Glomerular visceral epithelial cell (primary cell): ENCODE results near the gene TCTN1.

Experiments used
- DNase-seq: peaks from one replicate; pipeline ENCODE4 v3.0.0-alpha.2; 2016; ENCODE audit errors: extremely low spot score

Gene TCTN1

GRCh38 chr12:110680032-110680431 lies 66.1 kb downstream of the TCTN1 start:
- no peak for DNase-seq

- no peak for DNase-seq
Observed at GRCh38 chr12:110683888-110684287, 70.0 kb downstream of the TCTN1 start.

GRCh38 chr12:110684312-110684836 lies 70.4 kb downstream of the TCTN1 start:
- DNase-seq, result no peak

- no peak for DNase-seq
Observed at GRCh38 chr12:110686294-110686903, 72.5 kb downstream of the TCTN1 start.

GRCh38 chr12:110687396-110688169 lies 73.7 kb downstream of the TCTN1 start:
- DNase-seq, result no peak

GRCh38 chr12:110688446-110689280 lies 74.7 kb downstream of the TCTN1 start, which contains the start of gene HVCN1:
HVCN1 (minus strand) TSS chr12:110689115; CDS start chr12:110683245, 5,870 bp downstream.
- DNase-seq, result no peak

- DNase-seq, result no peak
Observed at GRCh38 chr12:110689281-110690126, 75.6 kb downstream of the TCTN1 start.

- DNase-seq, result no peak
Observed at GRCh38 chr12:110690127-110690430, 76.2 kb downstream of the TCTN1 start.

GRCh38 chr12:110693731-110694130 lies 79.8 kb downstream of the TCTN1 start:
- DNase-seq, result no peak

GRCh38 chr12:110694330-110694901 lies 80.5 kb downstream of the TCTN1 start:
- no peak for DNase-seq

GRCh38 chr12:110696283-110696682 lies 82.4 kb downstream of the TCTN1 start:
- DNase-seq, result no peak

- no peak for DNase-seq
Observed at GRCh38 chr12:110697236-110697635, 83.3 kb downstream of the TCTN1 start.

GRCh38 chr12:110698171-110698902 lies 84.4 kb downstream of the TCTN1 start:
- DNase-seq, result peak; percentile 73
